ENCODE data around the gene TPP2.

The TPP2 gene

GRCh38 chr13:102597029-102597961, 509 bp downstream of the TPP2 start:
- DNase-seq: no peak

DNA sequence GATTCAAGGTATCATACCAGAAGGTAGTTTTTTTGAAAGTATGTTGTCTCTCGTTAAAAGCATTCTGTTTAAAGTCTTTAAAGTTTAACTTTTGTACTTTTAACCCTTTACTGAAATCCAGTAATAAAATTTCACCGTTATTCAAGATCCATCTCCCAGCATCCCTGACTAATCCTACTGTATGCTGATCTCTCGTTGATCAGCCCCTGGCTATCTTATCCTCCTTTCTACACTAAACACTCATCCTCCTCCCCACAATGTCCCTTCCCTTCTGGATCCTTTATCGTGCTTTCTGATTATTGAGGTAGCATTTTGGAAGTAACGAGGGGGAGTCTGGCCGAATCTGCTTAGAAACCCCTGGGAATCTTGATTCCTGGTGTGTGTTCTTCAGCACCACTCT, 1.3 kb downstream of the TPP2 start:
- no peak for DNase-seq

GRCh38 chr13:102599426-102600012, 2.7 kb downstream of the TPP2 start:
- no peak for DNase-seq

GRCh38 chr13:102606537-102607309, 9.9 kb downstream of the TPP2 start:
- no peak for DNase-seq

DNA sequence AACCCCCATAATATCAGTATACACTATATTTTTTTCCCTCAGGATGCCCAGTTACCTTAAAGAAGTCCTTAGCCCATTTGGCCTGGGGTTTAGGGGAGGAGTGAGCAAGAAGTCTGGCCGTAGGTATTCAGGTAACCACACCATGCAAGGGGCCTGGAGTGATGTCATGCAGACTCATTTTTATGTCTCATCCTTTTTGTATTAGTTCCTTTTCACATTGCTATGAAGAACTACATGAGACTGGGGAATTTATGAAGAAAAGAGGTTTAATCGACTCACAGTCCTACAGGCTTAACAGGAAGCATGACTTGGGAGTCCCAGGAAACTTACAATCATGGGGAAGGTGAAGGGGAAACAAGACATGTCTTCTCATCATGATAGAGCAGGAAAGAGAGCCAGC, 12.2 kb downstream of the TPP2 start:
- no peak for DNase-seq

- no peak for DNase-seq
Measured at GRCh38 chr13:102609696-102610095, 12.9 kb downstream of the TPP2 start.

DNA sequence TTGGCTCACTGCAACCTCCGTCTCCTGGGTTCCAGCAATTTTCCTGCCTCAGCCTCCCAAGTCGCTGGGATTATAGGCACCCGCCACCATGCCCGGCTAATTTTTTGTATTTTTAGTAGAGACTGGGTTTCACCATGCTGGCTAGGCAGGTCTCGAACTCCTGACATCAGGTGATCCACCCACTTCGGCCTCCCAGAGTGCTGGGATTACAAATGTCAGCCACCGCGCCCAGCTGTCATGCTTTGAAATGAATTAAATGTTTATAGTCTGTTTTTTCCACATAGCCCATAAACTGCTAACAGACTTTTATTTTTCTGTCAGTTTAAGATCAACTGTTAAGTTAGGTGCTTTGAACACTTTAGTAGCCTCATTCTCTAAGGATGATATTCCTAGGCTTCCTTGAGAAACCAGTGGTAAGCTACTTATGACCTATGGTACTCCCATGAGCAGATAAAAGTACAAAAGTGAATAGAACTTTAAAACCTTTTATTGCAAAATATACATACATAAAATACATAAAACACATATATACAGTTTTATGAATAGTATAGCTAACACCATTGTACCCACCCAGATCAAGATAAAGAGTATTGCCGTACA, 13.6 kb downstream of the TPP2 start:
- DNase-seq: no peak

DNA sequence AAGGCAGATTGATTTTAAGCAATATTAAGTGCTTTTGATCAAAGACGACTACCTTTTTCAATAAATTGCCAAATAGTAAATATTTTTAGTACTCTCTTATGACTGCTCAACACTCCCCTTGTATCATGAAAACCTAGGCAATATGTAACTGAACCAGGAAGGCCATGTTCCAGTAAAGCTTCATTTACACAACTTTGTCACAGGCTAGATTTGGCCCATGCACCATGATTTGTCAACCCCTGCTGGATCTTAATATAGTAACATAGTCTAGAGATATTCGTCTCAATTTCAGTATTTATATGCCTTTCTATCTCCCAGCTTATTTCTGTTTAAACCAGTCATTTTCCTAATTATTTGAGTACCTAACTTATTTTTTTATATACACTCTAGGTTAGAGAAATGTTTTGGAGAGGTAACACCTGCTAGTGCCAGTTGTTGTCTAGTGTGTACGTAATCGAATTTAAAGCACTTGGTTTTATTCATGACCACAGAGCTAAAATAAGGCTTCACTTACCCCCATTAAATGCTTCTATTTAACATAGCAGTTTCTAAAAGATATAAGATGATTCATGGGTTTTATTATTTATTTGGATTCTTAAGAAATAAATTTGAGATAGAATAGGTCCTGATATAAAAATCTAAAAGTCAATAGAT, 21.0 kb downstream of the TPP2 start:
- DNase-seq: no peak

- no peak for DNase-seq
Measured at GRCh38 chr13:102620516-102620915, 23.7 kb downstream of the TPP2 start.

DNA sequence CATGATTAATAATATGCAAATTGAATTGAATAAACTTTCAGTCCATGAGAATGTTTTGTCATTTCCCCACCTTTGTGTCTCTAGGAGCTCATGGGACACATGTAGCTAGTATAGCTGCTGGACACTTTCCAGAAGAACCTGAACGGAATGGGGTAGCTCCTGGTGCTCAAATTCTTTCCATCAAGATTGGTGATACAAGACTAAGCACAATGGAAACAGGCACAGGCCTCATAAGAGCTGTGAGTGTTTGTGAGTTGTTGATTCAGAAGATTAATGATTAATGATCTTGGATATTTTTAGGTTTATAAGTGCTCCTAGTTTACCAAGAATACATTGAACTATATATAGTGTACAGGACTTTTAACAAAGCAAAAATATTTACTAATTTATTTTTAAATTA, 30.1 kb downstream of the TPP2 start:
- DNase-seq: no peak

GRCh38 chr13:102628559-102628958, 31.8 kb downstream of the TPP2 start:
- no peak for DNase-seq

DNA sequence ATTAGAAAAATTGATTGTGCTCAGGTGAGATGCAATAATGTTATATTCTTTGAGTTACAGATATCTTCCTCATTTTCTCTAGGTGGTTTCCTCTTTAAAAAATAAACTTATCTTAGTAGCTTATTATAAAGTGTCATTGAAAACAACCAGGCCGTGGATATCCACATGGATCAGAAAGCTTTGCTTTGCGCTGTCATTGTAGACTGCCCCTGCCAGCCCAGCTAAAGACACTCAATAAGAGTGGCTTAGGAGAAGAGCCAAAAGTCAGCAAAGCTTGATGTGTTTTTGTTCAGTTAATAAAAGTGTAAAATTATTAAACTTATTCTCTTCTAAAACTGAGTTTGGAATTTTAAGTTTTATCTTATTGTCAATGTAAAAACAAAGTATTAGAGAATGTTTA, 34.4 kb downstream of the TPP2 start:
- no peak for DNase-seq

GRCh38 chr13:102638741-102639140, 42.0 kb downstream of the TPP2 start:
- no peak for DNase-seq

- no peak for DNase-seq
Measured at GRCh38 chr13:102642029-102642428, 45.2 kb downstream of the TPP2 start.

GRCh38 chr13:102642475-102642874, 45.7 kb downstream of the TPP2 start:
- no peak for DNase-seq

DNA sequence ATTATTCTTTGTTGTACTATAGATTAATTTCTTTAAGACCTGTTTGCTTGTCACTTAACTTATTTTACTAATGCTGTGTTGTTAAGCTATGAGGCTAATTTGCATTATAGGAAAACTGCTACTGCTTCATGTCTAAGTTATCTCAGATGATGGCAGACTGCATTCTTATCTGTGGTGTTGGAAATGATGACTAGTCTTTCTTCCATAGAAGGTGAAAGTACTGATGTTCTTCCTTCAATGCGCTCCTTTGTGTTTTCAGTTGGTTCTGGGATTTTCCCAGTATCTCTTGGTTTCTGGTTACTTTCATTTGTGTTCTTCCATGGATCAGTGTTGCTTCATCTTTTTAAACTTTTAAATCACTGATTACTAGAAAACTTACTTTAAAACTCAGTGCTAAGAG, 46.9 kb downstream of the TPP2 start:
- DNase-seq: no peak

DNA sequence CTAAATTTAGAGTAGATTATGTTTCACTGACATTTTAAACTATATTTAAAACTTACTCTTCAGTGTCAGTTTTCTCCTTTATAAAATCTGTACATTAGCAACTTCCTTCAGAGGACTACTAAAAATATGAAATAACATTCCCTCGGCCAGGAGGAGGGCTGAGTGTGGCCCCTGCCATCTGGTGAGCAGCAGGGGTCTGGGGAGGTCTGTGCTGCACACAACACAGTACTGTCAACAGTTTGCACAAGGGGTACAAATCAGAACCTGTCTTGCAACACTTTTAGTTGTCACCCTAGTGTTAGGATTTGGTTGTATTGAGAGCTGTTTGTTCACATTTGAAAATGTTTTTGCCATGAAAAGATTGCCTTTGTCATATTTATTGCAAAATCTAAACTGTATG, 48.9 kb downstream of the TPP2 start:
- DNase-seq: no peak

GRCh38 chr13:102648046-102648445, 51.3 kb downstream of the TPP2 start:
- no peak for DNase-seq

DNA sequence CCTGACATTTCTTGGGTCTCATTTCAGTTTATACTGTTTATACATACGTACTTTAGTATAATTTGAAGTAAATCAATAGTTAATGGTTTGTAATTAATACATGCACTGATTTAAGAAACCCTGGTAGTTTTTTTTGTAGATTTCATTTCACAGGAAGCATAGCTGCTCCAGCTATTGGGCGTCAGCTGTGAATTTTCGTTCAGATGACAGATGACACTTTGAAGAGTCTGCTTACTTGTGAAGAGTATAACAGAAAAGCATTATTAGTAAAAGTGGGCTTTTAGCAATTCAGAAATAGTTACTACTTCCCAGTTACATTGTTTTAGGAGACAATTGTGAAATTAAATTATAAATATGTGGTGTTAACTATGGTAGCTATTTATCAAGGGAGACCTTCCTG, 53.7 kb downstream of the TPP2 start:
- no peak for DNase-seq

GRCh38 chr13:102651392-102651791, 54.6 kb downstream of the TPP2 start:
- DNase-seq: no peak

DNA sequence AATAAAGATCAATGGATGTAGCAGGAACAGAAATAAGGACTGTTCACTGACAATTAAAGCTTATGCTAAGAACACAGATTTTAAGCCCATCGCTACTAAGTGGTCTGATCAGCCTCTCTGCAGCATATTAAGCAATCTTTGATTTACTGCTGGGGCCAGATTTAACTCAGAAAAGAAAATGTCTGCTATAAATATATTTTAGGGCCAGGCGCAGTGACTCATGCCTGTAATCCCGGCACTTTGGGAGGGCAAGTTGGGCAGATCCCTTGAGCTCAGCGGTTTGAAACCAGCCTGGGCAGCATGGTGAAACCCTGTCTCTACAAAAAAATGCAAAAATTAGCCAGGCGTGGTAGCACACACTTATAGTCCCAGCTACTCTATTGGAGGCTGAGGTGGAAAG, 55.1 kb downstream of the TPP2 start:
- DNase-seq: no peak

GRCh38 chr13:102654756-102655155, 58.0 kb downstream of the TPP2 start:
- DNase-seq: no peak

DNA sequence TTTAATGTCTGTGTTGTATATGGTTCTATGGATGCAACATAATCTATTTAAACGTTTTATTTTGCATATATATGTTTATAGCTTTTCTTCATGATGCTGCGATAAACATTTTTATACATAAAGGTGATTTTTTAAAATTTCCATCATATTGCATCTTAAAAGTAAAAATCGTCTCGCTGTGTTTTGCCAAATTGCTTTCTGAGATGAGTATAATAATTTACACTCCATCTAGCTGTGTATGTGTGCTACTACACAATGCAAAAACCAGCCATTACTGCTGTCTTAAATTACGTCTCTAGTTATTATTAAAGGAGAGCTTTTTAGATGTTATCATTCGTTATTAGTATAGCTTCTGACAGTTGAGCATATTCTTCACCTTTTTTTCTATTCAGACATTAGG, 60.8 kb downstream of the TPP2 start:
- no peak for DNase-seq

Data from NCI-H510A (cell line).